GM10266 (cell line): ENCODE data around the gene RBM19.

ENCODE experiments used
- DNase-seq: peaks from one replicate; pipeline ENCODE4 v3.0.0; 2012; ENCODE audit errors: extremely low spot score
- TF ChIP-seq, protein P1 (sequence below): IDR thresholded peaks from 2 replicates; pipeline ENCODE4 v1.5.1; 2012; ENCODE audit warnings: mild to moderate bottlenecking, low read depth; ENCODE audit not compliant: control insufficient read depth, insufficient read depth; ENCODE audit errors: missing control alignments

The RBM19 gene

DNA sequence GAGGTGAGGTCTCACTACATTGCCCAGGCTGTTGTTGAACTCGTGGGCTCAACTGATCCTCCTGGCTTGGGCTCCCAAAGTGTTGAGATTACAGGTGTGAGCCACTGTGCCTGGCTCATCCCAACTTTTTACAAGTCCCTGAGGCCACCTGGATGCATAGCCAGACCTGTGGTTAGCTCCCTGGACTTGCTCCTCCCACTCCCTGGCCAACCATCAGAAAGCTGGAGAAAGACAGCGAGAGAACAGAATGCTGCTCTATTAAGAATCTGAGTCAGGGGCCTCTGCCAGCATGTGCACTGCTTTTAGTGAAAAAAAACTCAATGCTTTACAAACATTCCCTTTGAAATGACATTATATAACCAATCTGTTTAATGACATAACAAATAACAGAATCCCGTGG lies 78.2 kb downstream of the RBM19 start:
- TF ChIP-seq, protein P1, sequence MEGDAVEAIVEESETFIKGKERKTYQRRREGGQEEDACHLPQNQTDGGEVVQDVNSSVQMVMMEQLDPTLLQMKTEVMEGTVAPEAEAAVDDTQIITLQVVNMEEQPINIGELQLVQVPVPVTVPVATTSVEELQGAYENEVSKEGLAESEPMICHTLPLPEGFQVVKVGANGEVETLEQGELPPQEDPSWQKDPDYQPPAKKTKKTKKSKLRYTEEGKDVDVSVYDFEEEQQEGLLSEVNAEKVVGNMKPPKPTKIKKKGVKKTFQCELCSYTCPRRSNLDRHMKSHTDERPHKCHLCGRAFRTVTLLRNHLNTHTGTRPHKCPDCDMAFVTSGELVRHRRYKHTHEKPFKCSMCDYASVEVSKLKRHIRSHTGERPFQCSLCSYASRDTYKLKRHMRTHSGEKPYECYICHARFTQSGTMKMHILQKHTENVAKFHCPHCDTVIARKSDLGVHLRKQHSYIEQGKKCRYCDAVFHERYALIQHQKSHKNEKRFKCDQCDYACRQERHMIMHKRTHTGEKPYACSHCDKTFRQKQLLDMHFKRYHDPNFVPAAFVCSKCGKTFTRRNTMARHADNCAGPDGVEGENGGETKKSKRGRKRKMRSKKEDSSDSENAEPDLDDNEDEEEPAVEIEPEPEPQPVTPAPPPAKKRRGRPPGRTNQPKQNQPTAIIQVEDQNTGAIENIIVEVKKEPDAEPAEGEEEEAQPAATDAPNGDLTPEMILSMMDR = no peak
- no peak for DNase-seq

DNA sequence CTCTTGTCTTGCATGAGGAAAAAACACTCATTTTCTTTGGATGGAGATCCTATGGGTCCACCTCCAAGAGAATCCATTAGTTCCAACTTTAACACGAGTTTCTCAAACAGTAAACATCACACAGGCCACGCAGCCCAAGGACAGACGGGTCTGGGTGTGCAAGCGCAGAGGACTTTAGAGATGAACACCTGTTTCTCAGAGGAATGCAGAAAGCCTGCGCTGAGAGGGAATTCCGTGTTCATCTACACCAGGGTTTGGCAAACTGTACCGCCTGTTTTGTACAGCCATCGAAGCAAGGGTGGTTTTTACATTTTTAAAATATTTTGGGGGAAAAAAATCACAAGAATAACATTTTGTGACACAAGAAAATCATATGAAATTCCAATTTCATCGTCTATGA lies 79.4 kb downstream of the RBM19 start:
- TF ChIP-seq, protein P1 = no peak
- DNase-seq = no peak

DNA sequence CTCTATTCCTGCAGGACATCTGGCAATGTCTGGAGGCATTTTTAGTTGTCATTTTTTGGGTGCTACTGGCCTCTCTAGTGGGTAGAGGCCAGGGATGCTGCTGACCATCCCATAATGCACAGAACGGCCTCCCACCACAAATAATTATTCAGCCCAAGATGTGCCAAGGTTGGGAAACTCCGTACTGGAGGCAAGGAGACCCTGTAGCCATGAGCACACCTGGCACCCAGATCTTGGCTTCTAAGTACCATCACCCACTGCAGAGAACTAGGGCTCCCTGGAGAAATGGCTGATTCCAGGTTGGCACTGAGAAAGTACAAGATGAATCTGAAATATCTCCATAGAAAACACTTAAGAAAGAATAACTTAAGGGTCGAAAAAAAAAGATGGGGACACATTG lies 81.7 kb downstream of the RBM19 start:
- no peak for DNase-seq
- TF ChIP-seq, protein P1 = no peak

DNA sequence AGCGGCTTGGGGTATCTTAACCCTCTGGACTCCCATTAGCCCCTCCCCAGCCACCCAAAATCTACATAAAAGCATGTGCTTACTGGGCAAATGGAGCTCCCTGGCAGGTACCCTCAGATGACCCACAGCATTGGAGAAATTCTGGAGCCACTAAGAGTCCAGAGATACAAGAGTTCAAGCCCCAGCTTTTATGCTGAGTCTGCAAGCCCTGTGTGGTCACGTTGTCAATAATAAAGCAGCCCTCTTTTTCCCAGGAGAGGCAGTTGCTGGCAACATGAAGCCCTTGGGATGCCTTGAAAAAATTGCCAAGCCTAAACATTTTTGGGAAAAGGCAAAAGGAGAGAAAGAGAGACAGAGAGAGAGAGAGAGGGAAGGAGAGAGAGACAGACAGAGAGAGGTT lies 83.4 kb downstream of the RBM19 start:
- DNase-seq = no peak
- TF ChIP-seq, protein P1 = no peak

DNA sequence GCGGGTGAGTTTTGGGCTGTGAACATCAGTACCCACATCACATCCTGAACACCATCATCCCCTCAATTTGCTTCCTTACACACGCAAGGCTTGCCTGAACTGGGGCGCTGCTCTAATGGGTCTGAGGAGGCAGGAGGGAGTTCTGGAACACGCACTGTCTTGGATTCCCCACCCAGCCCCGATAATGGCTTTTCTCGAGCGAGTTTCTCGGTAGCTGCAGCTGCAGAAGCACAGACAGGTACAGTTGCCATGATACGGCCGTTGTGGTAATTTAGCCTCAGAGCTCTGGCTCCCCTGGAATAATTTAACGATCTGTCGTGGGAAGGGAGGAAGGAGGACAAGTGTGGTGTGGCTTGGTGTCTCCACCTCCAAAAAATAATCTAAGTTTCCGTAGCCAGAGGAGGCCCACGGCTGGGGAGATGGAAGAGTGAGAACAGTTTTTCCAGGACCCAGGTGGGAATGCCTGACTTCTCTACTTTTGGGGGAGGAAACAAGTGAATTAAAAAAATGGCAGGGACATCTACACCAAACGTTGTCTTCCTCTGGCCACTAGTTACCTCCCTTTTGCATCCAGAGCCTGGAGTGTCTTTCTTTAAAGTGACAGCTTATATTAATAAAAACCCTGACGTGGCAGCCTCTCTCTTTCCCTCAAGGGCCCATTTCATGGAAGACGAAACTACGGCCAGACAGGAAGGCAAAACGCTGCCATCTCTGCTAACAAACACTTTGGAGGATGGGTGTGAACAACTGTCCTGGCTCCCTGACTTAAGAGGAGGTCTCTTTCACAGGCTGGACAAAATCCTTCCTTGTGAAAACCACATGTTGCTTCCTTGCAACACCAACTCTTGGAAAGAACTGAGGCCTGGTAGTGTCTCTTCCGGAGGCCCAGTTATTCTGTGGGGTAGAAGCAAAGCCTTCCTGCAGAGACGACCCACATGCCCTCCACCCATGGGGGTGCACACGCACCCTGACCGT lies 84.8 kb downstream of the RBM19 start:
- no peak for DNase-seq
- TF ChIP-seq, protein P1 = no peak

DNA sequence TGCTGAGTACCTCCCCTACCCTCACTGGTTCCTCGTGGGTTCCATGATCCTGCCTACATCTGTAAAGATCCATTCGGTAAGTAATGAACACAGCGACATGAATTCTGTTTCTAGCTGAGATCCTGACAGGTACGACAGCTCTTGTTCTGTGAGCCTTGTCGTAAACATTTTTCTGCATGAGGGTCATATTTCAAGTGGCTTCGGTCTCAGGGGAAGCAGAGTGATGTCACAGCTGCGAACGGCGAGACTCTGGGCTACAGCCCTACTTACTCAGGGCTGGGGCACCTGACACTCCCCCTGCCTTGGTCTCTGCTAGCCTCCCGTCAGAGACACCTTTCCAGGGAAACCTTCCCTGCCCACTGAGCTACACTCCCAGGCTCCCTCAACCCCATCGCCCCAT lies 85.8 kb downstream of the RBM19 start:
- no peak for DNase-seq
- TF ChIP-seq, protein P1 = no peak

DNA sequence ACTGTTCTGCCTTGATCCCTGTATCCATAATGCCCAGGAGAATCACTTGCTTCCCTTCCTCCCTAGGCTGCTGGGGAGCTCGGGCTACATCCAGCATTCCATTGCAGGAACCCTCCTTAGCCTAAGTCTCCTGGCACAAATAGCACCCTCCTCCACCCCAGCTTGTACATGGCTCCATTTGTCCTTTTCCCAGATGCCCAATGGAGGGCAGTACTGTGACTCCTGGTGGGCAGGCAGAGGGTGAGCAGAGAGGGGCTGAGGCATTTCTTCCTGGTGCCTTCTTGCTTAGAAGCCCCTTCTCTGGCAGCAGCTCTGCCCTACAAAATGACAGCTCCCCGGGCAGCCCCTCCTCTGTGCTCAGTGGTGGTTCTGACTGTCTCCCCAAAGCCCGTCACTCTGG lies 86.5 kb downstream of the RBM19 start:
- TF ChIP-seq, protein P1 = no peak
- DNase-seq = no peak
